Left lung (tissue), 10 donors: ENCODE results near the gene KDM1A. TPM values are rescaled to one million over a fixed set of nuclear protein-coding genes. Genes with fewer than 3 reads are reported as not detected.

Experiments
- ATAC-seq: fragments of 200-7000 bp; cut with Tn5 transposase; one replicate; pipeline ENCODE4 v1.9.1; 2020; ENCODE audit warnings: moderate library complexity
- DNase-seq, 4 donors: peaks; one replicate each; pipeline ENCODE4 v3.0.0-alpha.2; 2013 to 2020
- H3K27ac ChIP-seq, 2 donors: fragments of 200-600 bp; sonication (generic) in 1 of 2; one replicate each; pipeline versions ENCODE4 v1.5.0 to v1.8.0; 2020 to 2021
- H3K27me3 ChIP-seq, 2 donors: fragments of 200-600 bp; sonication (generic) in 1 of 2; one replicate each; pipeline versions ENCODE4 v1.5.0 to v1.8.0; 2020 to 2021
- H3K36me3 ChIP-seq, 2 donors: fragments of 200-600 bp; sonication (generic) in 1 of 2; one replicate each; pipeline versions ENCODE4 v1.5.0 to v1.8.0; 2020 to 2021
- H3K4me1 ChIP-seq, 2 donors: fragments of 200-600 bp; one replicate each; pipeline ENCODE4 v1.8.0; 2021
- H3K4me3 ChIP-seq, 2 donors: fragments of 200-600 bp; sonication (generic) in 1 of 2; one replicate each; pipeline versions ENCODE4 v1.5.0 to v1.8.0; 2020 to 2021; ENCODE audit warnings: mild to moderate bottlenecking in 1 of 2
- H3K9me3 ChIP-seq, 2 donors: fragments of 200-600 bp; sonication (generic) in 1 of 2; one replicate each; pipeline versions ENCODE4 v1.5.0 to v1.8.0; 2020 to 2021
- CTCF ChIP-seq, 2 donors: fragments of 200-600 bp; sonication (generic) in 1 of 2; IDR thresholded peaks; one replicate each; pipeline versions ENCODE4 v1.5.0 to v1.8.0; 2021; ENCODE audit warnings: antibody characterized with exemption in 2 of 2
- intact Hi-C, 2 donors: fragments of 100-400 bp; cut with DNase I; formaldehyde crosslinking; loops; one replicate each; pipeline versions ENCODE4 v1.11.2 to v1.14.2; 2022
- polyA plus RNA-seq, 6 donors: library from polyadenylated mRNA; unstranded; fragments of 120-200 nt; gene quantifications; one replicate each; pipeline ENCODE4 v1.2.1, GENCODE V29; 2013; ENCODE audit not compliant: insufficient read length in 6 of 6
- total RNA-seq, 2 donors: library from RNA; stranded (reverse); fragmentation: NEBNext Ultra II Directional; extraction: Animal tissue kit (Norgen Biotek cat#: 25700); gene quantifications; one replicate each; pipeline ENCODE4 v1.2.1, GENCODE V29; 2021
- donor health status: DM: no; HTN: yes; CAD: no.
- donor health status: DM: no; HTN: no; CAD: no.

Gene KDM1A
- total and polyA plus RNA-seq, 8 donors, result 39.5 to 126 (median 118) TPM

GRCh38 chr1:23020706-23021405, 1.6 kb downstream of the KDM1A start:
- TF ChIP-seq CTCF (IDR thresholded peaks at IDR 0.05), result no peak
- intact Hi-C loops, result no loop called here
- H3K4me1 ChIP-seq, result peaks cover 0 to 17% of the 10 kb centered on the region in 2 donors
- peak overlapping the region in 1 of 2 donors; percentile 81 for H3K27ac ChIP-seq
- ATAC-seq, result peak; percentile 13
- H3K36me3 ChIP-seq, result no peaks in the 10 kb centered on the region
- DNase-seq, result peak in 1 of 4 donors; percentile 13
- no peaks in the 10 kb centered on the region for H3K9me3 ChIP-seq
- H3K4me3 ChIP-seq, result peak overlapping the region; percentile 79 to 92
- no peaks in the 10 kb centered on the region for H3K27me3 ChIP-seq

GRCh38 chr1:23021834-23022233, 2.6 kb downstream of the KDM1A start:
- Histone ChIP-seq H3K36me3 (no peaks in the 10 kb centered on the region), H3K27ac (no peak overlapping the region), H3K4me1 (peaks cover 0 to 17% of the 10 kb centered on the region in 2 donors), H3K9me3 (no peaks in the 10 kb centered on the region), H3K4me3 (no peak overlapping the region), H3K27me3 (no peaks in the 10 kb centered on the region)
- ATAC-seq (no peak), DNase-seq (no peak)
- intact Hi-C loops, result no loop called here
- TF ChIP-seq CTCF (IDR thresholded peaks at IDR 0.05), result no peak

GRCh38 chr1:23023174-23023845, 4.0 kb downstream of the KDM1A start:
- no peak overlapping the region for H3K4me3 ChIP-seq
- ATAC-seq (no peak), DNase-seq (no peak)
- TF ChIP-seq CTCF (IDR thresholded peaks at IDR 0.05), result no peak
- peaks cover 0 to 20% of the 10 kb centered on the region in 2 donors for H3K4me1 ChIP-seq
- H3K27ac ChIP-seq, result no peak overlapping the region
- intact Hi-C loops, result no loop called here
- H3K27me3 ChIP-seq, result no peaks in the 10 kb centered on the region
- no peaks in the 10 kb centered on the region for H3K36me3 ChIP-seq
- no peaks in the 10 kb centered on the region for H3K9me3 ChIP-seq

DNA sequence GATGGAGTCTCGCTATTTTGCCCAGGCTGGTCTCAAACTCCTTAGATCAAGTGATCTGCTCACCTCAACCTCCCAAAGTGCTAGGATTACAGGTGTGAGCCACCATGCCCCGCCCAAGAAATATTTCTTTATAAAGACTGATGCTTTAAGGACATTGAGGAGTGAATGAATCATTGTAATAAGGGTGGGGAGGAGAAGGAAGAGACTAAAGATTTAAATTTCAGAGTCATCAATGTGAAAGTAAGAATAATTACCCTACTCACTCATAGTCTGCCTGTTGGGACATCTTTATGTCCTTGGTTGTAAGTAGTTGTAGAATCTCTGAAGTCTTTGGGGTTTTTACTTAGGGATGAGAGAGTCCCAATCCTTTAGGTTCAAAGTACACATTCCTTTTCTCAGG, 7.3 kb downstream of the KDM1A start:
- Histone ChIP-seq H3K4me3 (no peak overlapping the region), H3K9me3 (no peaks in the 10 kb centered on the region), H3K36me3 (no peaks in the 10 kb centered on the region), H3K27me3 (no peaks in the 10 kb centered on the region), H3K4me1 (peaks cover 0 to 9% of the 10 kb centered on the region in 2 donors), H3K27ac (no peak overlapping the region)
- ATAC-seq (no peak), DNase-seq (no peak)
- intact Hi-C loops, result no loop called here
- TF ChIP-seq CTCF (IDR thresholded peaks at IDR 0.05), result no peak

DNA sequence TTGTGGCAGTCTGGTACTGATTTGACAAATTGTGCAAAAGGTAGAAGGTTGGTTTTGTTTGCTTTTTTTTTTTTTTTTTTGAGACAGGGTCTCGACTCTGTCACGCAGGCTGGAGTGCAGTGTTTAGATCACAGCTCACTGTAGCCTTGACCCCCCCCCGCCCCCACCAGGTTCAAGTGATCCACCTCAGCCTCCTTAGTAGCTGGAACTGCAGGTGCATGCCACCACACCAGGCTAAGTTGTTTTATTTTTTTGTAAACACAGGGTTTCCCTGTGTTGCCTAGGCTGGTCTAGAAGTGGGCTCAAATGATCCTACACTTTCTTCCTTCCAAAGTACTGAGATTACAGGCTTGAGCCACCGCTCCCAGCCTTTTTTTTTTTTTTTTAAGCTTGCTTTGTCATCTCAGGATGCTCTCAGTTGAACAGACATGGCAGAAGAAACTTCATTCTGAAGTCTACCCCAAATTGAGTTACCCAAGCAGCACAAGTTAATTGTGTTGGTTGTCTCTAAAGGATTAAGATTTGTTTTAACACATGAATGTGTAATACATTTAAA, 8.2 kb downstream of the KDM1A start:
- Histone ChIP-seq H3K9me3 (no peaks in the 10 kb centered on the region), H3K36me3 (no peaks in the 10 kb centered on the region), H3K27me3 (no peaks in the 10 kb centered on the region), H3K4me3 (no peak overlapping the region), H3K27ac (no peak overlapping the region), H3K4me1 (peaks cover 0 to 6% of the 10 kb centered on the region in 2 donors)
- TF ChIP-seq CTCF (IDR thresholded peaks at IDR 0.05), result no peak
- intact Hi-C loops, result no loop called here
- DNase-seq, result no peak
- ATAC-seq, result no peak
